Neutrophil (primary cell): ENCODE data around the gene MAMDC4.

Experiments
- H3K27ac ChIP-seq: fragments of 200-600 bp; sonication (generic); 2 replicates; pipeline ENCODE4 v1.5.1; 2016; ENCODE audit warnings: mild to moderate bottlenecking, moderate library complexity
- H3K27me3 ChIP-seq: fragments of 200-600 bp; sonication (generic); 2 replicates; pipeline ENCODE4 v1.6.0; 2016; ENCODE audit warnings: mild to moderate bottlenecking
- H3K36me3 ChIP-seq: fragments of 200-600 bp; sonication (generic); 2 replicates; pipeline ENCODE4 v1.5.1; 2017
- H3K4me1 ChIP-seq, 2 experiments: fragments of 200-600 bp in 1 of 2; sonication (generic) in 1 of 2; 1 replicate in 1 of 2; 2 replicates in 1 of 2; pipeline versions ENCODE4 v1.5.1 to v1.6.1; 2013 to 2016; ENCODE audit warnings: low read depth in 1 of 2, low read length in 1 of 2, mild to moderate bottlenecking in 1 of 2, moderate library complexity in 1 of 2; ENCODE audit not compliant: control insufficient read depth in 1 of 2, insufficient read depth in 1 of 2
- H3K4me3 ChIP-seq, 2 experiments: fragments of 200-600 bp in 1 of 2; sonication (generic) in 1 of 2; 1 replicate in 1 of 2; 2 replicates in 1 of 2; pipeline ENCODE4 v1.5.1; 2013 to 2016; ENCODE audit warnings: low read depth in 1 of 2, low read length in 1 of 2, mild to moderate bottlenecking in 1 of 2, moderate library complexity in 1 of 2
- H3K9me3 ChIP-seq: fragments of 200-600 bp; sonication (generic); 2 replicates; pipeline ENCODE4 v1.5.1; 2016
- TF ChIP-seq, protein P1 (sequence below): fragments of 200-600 bp; sonication (generic); IDR thresholded peaks from 2 replicates; pipeline ENCODE4 v1.5.1; 2016; ENCODE audit warnings: antibody characterized with exemption

The MAMDC4 gene

DNA sequence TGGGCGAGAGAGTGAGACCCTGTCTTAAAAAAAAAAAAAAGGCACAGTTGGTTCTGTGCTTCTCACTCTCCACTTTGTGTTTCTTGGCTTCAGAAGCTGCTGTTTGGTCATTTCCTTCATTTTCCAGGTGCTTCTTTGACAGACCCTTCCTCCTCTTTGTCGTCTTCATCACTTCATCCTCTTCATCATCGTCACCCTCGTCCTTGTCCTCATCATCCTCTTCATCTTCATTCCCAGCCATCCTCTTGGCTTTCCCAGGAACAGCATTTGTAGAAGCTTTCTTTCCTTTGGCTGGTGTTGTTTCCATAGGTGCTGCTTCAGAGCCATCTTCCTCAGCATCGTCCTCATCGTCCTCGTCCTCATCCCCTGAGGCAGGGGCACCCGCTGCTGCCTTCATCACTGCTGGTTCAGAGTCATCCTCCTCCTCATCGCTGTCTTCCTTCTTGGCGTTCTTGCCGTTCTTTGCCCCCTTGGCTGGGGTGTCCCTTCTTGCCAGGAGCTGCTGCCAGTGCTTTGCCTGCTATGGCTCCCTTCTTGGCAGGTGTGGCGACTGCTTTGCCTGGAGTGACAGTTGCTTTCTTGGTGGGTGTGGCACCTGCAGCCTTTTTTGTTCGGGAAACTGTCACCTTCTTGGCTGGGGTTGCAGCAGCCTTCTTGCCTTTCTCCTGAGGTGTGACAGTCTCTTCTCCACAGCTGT, 37.3 kb upstream of the MAMDC4 start:
- Histone ChIP-seq H3K27me3 (no peaks in the 10 kb centered on the region), H3K9me3 (no peaks in the 10 kb centered on the region), H3K4me3 (no peak overlapping the region), H3K27ac (peak overlapping the region; percentile 6), H3K36me3 (peaks cover 8% of the 10 kb centered on the region), H3K4me1 (peaks cover 15% of the 10 kb centered on the region in 2 experiments)
- TF ChIP-seq, protein P1, sequence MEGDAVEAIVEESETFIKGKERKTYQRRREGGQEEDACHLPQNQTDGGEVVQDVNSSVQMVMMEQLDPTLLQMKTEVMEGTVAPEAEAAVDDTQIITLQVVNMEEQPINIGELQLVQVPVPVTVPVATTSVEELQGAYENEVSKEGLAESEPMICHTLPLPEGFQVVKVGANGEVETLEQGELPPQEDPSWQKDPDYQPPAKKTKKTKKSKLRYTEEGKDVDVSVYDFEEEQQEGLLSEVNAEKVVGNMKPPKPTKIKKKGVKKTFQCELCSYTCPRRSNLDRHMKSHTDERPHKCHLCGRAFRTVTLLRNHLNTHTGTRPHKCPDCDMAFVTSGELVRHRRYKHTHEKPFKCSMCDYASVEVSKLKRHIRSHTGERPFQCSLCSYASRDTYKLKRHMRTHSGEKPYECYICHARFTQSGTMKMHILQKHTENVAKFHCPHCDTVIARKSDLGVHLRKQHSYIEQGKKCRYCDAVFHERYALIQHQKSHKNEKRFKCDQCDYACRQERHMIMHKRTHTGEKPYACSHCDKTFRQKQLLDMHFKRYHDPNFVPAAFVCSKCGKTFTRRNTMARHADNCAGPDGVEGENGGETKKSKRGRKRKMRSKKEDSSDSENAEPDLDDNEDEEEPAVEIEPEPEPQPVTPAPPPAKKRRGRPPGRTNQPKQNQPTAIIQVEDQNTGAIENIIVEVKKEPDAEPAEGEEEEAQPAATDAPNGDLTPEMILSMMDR, result no peak

DNA sequence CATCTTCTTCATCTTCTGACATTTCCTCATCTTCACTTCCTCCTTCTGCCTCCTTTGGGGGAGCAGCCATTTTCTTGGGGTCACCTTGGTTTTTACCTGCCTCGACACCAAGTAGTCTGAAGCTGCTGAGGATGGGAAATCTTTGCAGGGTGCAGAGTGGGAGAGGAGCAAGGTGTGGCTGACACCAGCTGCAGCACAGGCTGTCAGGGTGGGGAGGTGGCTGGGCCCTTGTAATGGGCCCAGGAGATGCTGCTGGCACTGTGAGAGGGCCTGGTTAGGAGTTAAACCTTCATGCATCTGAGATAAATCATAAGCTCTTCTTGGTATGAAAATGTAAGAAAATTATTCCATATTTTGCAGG, 36.7 kb upstream of the MAMDC4 start:
- TF ChIP-seq, protein P1, result no peak
- Histone ChIP-seq H3K9me3 (no peaks in the 10 kb centered on the region), H3K27me3 (peaks cover 3% of the 10 kb centered on the region), H3K4me3 (no peak overlapping the region), H3K27ac (peak overlapping the region; percentile 6), H3K4me1 (peaks cover 15% of the 10 kb centered on the region in 2 experiments), H3K36me3 (peaks cover 8% of the 10 kb centered on the region)

GRCh38 chr9:136820971-136821825, 30.9 kb upstream of the MAMDC4 start:
- H3K4me1 ChIP-seq, result peaks cover 4 to 12% of the 10 kb centered on the region in 2 experiments
- H3K27me3 ChIP-seq, result peaks cover 21% of the 10 kb centered on the region
- H3K9me3 ChIP-seq, result no peaks in the 10 kb centered on the region
- TF ChIP-seq, protein P1, result no peak
- peaks cover 30% of the 10 kb centered on the region for H3K36me3 ChIP-seq
- H3K27ac ChIP-seq, result no peak overlapping the region
- H3K4me3 ChIP-seq, result peak overlapping the region in 1 of 2 experiments; percentile 40

- Histone ChIP-seq H3K27ac (no peak overlapping the region), H3K4me3 (no peak overlapping the region), H3K27me3 (peaks cover 21% of the 10 kb centered on the region), H3K4me1 (peaks cover 4 to 12% of the 10 kb centered on the region in 2 experiments), H3K9me3 (no peaks in the 10 kb centered on the region), H3K36me3 (peaks cover 38% of the 10 kb centered on the region)
- TF ChIP-seq, protein P1, result no peak
These were observed 30.2 kb upstream of the MAMDC4 start for GRCh38 chr9:136821826-136822544.

DNA sequence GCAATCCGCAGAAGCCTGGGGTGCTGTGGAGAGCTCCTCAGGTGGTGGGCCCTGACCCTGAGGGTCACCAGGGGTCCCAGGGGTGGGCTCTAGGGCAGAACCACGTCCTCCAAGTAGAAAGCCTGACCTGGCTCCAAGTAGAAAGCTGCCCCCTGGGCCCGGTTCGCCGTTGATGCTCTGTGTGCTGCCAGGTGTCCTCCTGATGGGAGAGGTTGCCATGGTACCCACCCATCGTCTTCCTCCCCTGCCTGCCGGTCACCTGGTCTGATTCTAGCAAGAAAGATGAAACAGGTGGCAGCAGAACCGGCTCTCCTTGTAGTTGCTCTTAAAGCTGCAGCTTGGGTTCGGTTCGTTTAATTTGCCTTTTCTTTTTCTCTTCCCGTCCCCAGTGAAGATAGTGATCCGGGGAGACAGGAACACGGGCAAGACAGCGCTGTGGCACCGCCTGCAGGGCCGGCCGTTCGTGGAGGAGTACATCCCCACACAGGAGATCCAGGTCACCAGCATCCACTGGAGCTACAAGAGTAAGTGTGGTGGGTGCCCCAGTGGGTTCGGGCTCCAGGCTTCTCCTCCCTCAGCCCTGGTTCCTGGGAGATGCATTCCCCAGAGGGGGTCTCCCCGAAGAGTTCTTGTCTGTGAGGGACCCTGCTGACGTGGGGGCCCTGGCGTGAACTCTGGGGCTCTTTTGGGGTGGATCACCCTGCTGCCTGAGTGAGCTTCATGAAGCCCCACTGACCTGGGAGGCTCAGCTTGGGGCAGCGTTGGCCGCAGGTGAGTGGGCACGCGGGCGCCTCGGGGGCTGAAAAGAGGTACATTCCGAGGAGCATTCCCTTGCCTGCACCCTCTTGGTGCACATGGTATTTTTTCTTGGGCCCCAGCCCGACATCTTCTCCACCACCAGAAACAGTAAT, 28.8 kb upstream of the MAMDC4 start:
- Histone ChIP-seq H3K36me3 (peaks cover 52% of the 10 kb centered on the region), H3K9me3 (no peaks in the 10 kb centered on the region), H3K4me1 (peaks cover 4 to 12% of the 10 kb centered on the region in 2 experiments), H3K4me3 (no peak overlapping the region), H3K27ac (no peak overlapping the region), H3K27me3 (peaks cover 21% of the 10 kb centered on the region)
- TF ChIP-seq, protein P1, result no peak
